B cell (primary cell): ENCODE data around the gene PLSCR3.

Experiments used
- CTCF ChIP-seq: fragments of 200-600 bp; IDR thresholded peaks from one replicate; pipeline ENCODE4 v1.8.0; 2022; ENCODE audit warnings: antibody characterized with exemption, mild to moderate bottlenecking
- EZH2 ChIP-seq: IDR thresholded peaks from 2 replicates; pipeline ENCODE4 v1.6.1; 2012; ENCODE audit warnings: borderline replicate concordance, low read depth, mild to moderate bottlenecking, moderate library complexity, low read length; ENCODE audit not compliant: insufficient read depth, poor library complexity, severe bottlenecking

GRCh38 chr17:7432296-7432695 lies 38.0 kb upstream of the PLSCR3 start:
- TF ChIP-seq CTCF (no peak), EZH2 (no peak)
